BE2C (cell line): Measurements from ENCODE around the gene VENTX.
"Not testable (repeated sequence)": the region's sequence is repeated elsewhere in the genome, so short reads cannot be mapped to it uniquely, and the experiment has no call there.

ENCODE experiments used
- DNase-seq: peaks from one replicate; pipeline ENCODE4 v3.0.0-alpha.2; 2020
- H3K27me3 ChIP-seq: fragments of 250-450 bp; sonication (Bioruptor Pico); 2 replicates; pipeline ENCODE4 v1.5.1; 2020; ENCODE audit warnings: mild to moderate bottlenecking
- H3K36me3 ChIP-seq: fragments of 250-450 bp; sonication (Bioruptor Pico); 2 replicates; pipeline ENCODE4 v1.5.1; 2020; ENCODE audit warnings: mild to moderate bottlenecking
- H3K4me1 ChIP-seq: fragments of 250-450 bp; sonication (Bioruptor Pico); 2 replicates; pipeline ENCODE4 v1.5.1; 2020
- H3K4me3 ChIP-seq: 2 replicates; pipeline ENCODE4 v1.5.1; 2011; ENCODE audit warnings: low read depth, low read length
- H3K9me3 ChIP-seq: fragments of 250-450 bp; sonication (Bioruptor Pico); 2 replicates; pipeline ENCODE4 v1.5.1; 2020
- TF ChIP-seq, protein P1 (sequence below): IDR thresholded peaks from 2 replicates; pipeline ENCODE4 v1.5.1; 2012; ENCODE audit warnings: mild to moderate bottlenecking, low read depth, low read length

Gene VENTX

GRCh38 chr10:133231244-133231945, 6.3 kb upstream of the VENTX start:
- Histone ChIP-seq H3K4me3 (no peak overlapping the region), H3K4me1 (no peaks in the 10 kb centered on the region), H3K36me3 (no peaks in the 10 kb centered on the region), H3K9me3 (no peaks in the 10 kb centered on the region), H3K27me3 (peaks cover 70% of the 10 kb centered on the region)
- DNase-seq = no peak
- TF ChIP-seq, protein P1, sequence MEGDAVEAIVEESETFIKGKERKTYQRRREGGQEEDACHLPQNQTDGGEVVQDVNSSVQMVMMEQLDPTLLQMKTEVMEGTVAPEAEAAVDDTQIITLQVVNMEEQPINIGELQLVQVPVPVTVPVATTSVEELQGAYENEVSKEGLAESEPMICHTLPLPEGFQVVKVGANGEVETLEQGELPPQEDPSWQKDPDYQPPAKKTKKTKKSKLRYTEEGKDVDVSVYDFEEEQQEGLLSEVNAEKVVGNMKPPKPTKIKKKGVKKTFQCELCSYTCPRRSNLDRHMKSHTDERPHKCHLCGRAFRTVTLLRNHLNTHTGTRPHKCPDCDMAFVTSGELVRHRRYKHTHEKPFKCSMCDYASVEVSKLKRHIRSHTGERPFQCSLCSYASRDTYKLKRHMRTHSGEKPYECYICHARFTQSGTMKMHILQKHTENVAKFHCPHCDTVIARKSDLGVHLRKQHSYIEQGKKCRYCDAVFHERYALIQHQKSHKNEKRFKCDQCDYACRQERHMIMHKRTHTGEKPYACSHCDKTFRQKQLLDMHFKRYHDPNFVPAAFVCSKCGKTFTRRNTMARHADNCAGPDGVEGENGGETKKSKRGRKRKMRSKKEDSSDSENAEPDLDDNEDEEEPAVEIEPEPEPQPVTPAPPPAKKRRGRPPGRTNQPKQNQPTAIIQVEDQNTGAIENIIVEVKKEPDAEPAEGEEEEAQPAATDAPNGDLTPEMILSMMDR = no peak

DNA sequence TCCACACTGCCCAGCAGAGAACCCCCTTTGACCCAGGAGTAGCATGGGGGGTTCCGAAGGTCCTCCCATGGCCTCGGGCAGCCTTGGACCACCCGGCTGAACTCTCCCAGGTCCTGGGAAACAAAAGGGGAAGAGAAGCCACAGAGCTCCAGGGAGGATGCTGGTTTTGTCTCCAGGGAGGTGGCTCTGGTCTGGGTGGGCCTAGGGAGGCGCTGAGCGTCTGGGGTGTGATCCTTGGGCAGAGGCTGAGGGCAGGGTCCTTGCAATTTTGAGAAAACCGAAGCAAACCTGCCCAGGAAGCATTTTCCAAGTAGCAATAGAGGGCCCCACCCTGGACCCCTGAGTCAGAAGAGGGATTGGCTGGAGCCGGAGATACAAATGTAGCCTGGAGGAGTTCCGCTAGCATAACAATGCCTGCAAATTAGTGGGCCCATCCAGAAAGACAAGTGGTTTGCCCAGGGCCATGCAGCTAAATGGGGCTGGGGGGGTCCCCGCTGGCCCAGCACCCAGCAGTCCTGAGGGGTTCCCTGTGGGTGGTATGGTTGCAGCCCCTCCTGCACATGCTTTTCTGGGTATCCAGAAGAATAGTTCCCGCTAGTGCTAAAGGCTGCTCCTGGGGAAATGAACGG, 5.6 kb upstream of the VENTX start:
- DNase-seq = no peak
- no peak overlapping the region for H3K4me3 ChIP-seq
- H3K4me1 ChIP-seq = no peaks in the 10 kb centered on the region
- H3K27me3 ChIP-seq = peaks cover 70% of the 10 kb centered on the region
- TF ChIP-seq, protein P1 = no peak
- H3K36me3 ChIP-seq = no peaks in the 10 kb centered on the region
- H3K9me3 ChIP-seq = no peaks in the 10 kb centered on the region

DNA sequence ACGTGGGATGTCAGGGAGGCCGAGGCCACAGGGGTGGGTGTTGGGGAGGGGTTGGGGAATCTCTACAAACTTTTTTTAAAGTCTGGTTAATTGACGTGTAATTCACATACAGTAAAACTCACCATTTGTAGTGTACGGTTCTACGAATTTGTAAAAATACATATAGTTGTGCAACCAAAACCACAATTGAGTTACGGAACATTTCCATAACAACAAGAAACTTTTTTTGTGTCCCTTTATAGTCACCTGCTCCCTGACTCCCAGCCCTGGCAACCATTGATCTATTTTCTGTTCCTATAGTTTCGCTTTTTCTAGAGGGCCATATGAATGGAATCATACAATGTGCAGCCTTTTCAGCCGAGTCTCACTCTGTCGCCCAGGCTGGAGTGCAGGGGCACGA, 2.9 kb upstream of the VENTX start:
- peaks cover 72% of the 10 kb centered on the region for H3K27me3 ChIP-seq
- H3K36me3 ChIP-seq, H3K9me3 ChIP-seq, H3K4me3 ChIP-seq, H3K4me1 ChIP-seq, DNase-seq: not testable (repeated sequence)

DNA sequence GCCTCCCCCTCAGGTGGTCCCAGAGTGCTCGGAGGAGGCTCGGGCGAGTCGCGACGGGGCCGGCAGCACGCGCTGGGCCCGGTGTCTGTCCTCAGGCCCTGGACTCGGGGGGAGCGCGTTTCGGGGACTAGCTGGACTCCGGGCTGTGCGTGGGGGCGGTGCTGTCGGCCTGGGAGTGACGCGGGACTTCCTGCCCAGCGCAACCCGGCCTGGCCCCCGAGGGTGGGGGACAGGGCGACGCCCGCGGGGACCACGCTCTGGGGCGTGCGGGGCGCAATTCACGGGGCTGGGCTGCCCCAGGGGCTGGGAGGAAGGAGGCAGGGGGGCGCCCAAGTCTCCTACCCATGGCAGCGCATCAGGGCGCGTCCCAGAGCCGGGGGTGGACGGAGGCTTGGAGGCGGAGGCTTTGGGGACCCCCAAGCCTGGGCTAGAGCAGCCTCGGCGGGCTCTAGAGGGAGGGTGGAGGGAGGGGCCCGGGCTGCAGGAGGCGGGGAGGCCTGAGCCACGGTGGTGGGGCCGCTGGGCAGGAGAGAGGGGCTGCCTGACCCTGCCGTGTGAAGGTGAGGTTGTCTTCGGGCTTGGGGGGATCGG, 2.3 kb upstream of the VENTX start:
- TF ChIP-seq, protein P1 = no peak
- Histone ChIP-seq H3K9me3 (no peaks in the 10 kb centered on the region), H3K36me3 (no peaks in the 10 kb centered on the region), H3K4me1 (no peaks in the 10 kb centered on the region), H3K4me3 (no peak overlapping the region), H3K27me3 (peaks cover 69% of the 10 kb centered on the region)
- DNase-seq = no peak

DNA sequence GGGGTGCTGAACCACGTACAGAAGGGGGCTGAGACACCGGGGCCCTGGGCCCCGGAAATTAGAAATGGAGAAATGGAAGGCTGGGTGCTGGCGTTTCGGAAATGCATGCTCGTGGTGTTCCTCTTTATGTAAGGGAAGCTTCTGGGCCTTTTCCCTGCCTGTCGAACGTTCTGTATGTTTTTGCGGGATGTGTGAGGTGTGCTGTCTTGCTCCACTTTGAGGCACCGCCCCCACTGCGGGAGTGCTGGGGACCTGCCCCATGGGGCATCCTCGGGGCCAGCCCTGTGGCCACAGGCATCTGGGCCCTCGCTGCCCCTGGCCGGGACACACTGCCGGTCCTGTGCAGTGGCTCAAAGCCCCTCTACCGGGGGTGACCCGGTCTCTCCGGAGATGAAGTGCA, 1.7 kb upstream of the VENTX start:
- no peak for DNase-seq
- H3K9me3 ChIP-seq = no peaks in the 10 kb centered on the region
- no peaks in the 10 kb centered on the region for H3K4me1 ChIP-seq
- TF ChIP-seq, protein P1 = no peak
- H3K27me3 ChIP-seq = peaks cover 65% of the 10 kb centered on the region
- H3K36me3 ChIP-seq = no peaks in the 10 kb centered on the region
- H3K4me3 ChIP-seq = no peak overlapping the region

DNA sequence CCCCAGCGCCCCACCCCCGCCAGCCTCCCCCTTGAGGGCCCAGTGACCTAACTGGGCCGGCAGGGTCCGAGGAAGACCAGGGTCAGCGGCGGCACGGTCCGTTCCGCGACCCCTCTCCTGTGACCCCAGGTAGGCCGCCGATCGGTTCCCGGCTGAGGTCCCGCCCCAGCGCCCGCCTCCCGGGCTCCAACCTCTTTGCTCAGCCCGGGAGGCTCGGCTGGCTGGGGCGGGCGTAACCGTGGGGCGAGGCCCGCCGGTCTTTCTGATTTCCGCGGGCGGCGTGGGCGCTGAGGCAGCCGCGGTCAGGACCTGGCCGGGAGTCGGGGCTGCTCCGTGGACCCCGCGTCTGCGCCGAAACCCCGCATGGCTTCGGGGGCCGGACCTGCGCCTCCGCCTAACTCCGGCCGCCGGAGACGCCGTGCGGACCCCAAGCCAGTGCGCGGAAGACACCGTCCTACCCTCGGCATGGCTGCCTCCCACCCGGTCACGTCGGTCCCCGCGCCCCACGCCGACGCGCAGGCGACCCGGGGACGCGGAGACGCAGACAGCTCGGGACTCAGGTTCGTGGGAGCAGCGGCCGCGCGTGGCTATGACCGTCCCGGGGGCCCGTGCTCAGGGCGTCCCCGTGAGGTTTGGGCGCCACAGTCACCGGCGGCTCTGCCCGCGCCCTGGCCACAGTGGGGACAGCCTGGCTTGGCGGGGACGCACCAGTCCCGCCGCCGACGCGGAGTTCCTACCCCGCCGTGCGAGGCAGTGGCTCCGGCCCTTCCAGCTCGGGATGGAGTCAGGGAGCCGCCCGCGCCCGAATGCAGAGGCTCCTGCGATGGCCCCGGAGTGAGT, 1.0 kb upstream of the VENTX start:
- Histone ChIP-seq H3K9me3 (no peaks in the 10 kb centered on the region), H3K27me3 (peaks cover 64% of the 10 kb centered on the region), H3K36me3 (no peaks in the 10 kb centered on the region), H3K4me3 (no peak overlapping the region), H3K4me1 (no peaks in the 10 kb centered on the region)
- TF ChIP-seq, protein P1 = no peak
- DNase-seq = no peak
